HepG2 (cell line): ENCODE results near the gene AHRR.

Source experiments
- CCDC6 ChIP-seq: sonication (generic); formaldehyde crosslinking; IDR thresholded peaks from 2 replicates; pipeline ENCODE4 v1.8.1; 2022; ENCODE audit warnings: mild to moderate bottlenecking, missing genetic modification reagents, moderate library complexity
- CTCF ChIP-seq: sonication (generic); formaldehyde crosslinking; IDR thresholded peaks from 2 replicates; pipeline ENCODE4 v1.5.0; 2020; ENCODE audit warnings: mild to moderate bottlenecking, missing genetic modification reagents, moderate library complexity
- DPF2 ChIP-seq: sonication (generic); formaldehyde crosslinking; IDR thresholded peaks from 2 replicates; pipeline ENCODE4 v1.4.0; 2020; ENCODE audit warnings: mild to moderate bottlenecking, low read depth, missing genetic modification reagents, borderline replicate concordance
- EZH2 ChIP-seq: conservative IDR thresholded peaks from 2 replicates; pipeline ENCODE4 v1.6.1; 2012; ENCODE audit warnings: mild to moderate bottlenecking, low read depth, low read length, moderate library complexity
- GATA4 ChIP-seq: sonication (generic); IDR thresholded peaks from 2 replicates; pipeline ENCODE4 v1.6.1; 2016; ENCODE audit warnings: antibody characterized with exemption, low read depth, borderline replicate concordance
- HOXA7 ChIP-seq: sonication (generic); formaldehyde crosslinking; IDR thresholded peaks from 2 replicates; pipeline ENCODE4 v1.8.1; 2022; ENCODE audit warnings: mild to moderate bottlenecking, missing genetic modification reagents, moderate library complexity
- KAT2B ChIP-seq: fragments of 150-350 bp; IDR thresholded peaks from 2 replicates; pipeline ENCODE4 v1.6.1; 2014; ENCODE audit warnings: low read depth, low read length, borderline replicate concordance
- MATR3 ChIP-seq: sonication (generic); formaldehyde crosslinking; IDR thresholded peaks from 2 replicates; pipeline ENCODE4 v1.4.0; 2020; ENCODE audit warnings: missing genetic modification reagents
- MLX ChIP-seq: IDR thresholded peaks from 2 replicates; pipeline ENCODE4 v1.6.1; 2016
- POLR2A ChIP-seq, 2 experiments: IDR thresholded peaks; 2 replicates each; pipeline ENCODE4 v1.6.1; 2011; ENCODE audit warnings: low read depth in 2 of 2, low read length in 2 of 2, mild to moderate bottlenecking in 1 of 2, moderate library complexity in 1 of 2; ENCODE audit not compliant: insufficient read depth in 1 of 2
- STAG1 ChIP-seq: sonication (generic); formaldehyde crosslinking; IDR thresholded peaks from 2 replicates; pipeline ENCODE4 v1.4.0; 2020; ENCODE audit warnings: missing genetic modification reagents
- ZFP36L1 ChIP-seq: sonication (generic); formaldehyde crosslinking; IDR thresholded peaks from 2 replicates; pipeline ENCODE4 v1.8.0; 2022; ENCODE audit warnings: mild to moderate bottlenecking, missing genetic modification reagents, moderate library complexity
- ZNF264 ChIP-seq: sonication (generic); formaldehyde crosslinking; IDR thresholded peaks from 2 replicates; pipeline ENCODE4 v1.4.0; 2020; ENCODE audit warnings: missing genetic modification reagents
- ZNF513 ChIP-seq: sonication (generic); formaldehyde crosslinking; conservative IDR thresholded peaks from 2 replicates; pipeline ENCODE4 v1.5.0; 2020; ENCODE audit warnings: missing genetic modification reagents

- TF ChIP-seq ZNF264 (CRISPR knock-in tag) (no peak), DPF2 (CRISPR knock-in tag) (no peak), CTCF (CRISPR knock-in tag) (no peak), ZNF513 (no peak), GATA4 (no peak), KAT2B (no peak), ZFP36L1 (CRISPR knock-in tag) (no peak), CCDC6 (CRISPR knock-in tag) (no peak), MLX (CRISPR knock-in tag) (no peak), POLR2A (IDR thresholded peaks at IDR 0.05; ENCODE audit: insufficient read depth in 1 of 2, low read depth in 2 of 2, low read length in 2 of 2) (no peak), STAG1 (CRISPR knock-in tag) (no peak), EZH2 (no peak), HOXA7 (no peak), MATR3 (CRISPR knock-in tag) (no peak)
These were observed 113.8 kb downstream of the AHRR start for GRCh38 chr5:435156-435790.
